Measurements from ENCODE around the gene FLRT2.

Gene FLRT2

GRCh38 chr14:85530626-85531025, 682 bp downstream of the FLRT2 start:
- H3K4me3 ChIP-seq (ENCODE audit: insufficient read depth, low read depth, low read length, poor library complexity, severe bottlenecking): no peak overlapping the region
- no peaks in the 10 kb centered on the region for H3K9me3 ChIP-seq (ENCODE audit: control insufficient read depth, low read length)
- peaks cover 6% of the 10 kb centered on the region for H3K27me3 ChIP-seq (replicated peaks; ENCODE audit: control insufficient read depth, insufficient read depth, low read length, poor library complexity, severe bottlenecking)
- no peaks in the 10 kb centered on the region for H3K36me3 ChIP-seq (ENCODE audit: control insufficient read depth, insufficient read depth, low read length)
- H3K4me1 ChIP-seq (ENCODE audit: control insufficient read depth, insufficient read depth, low read length, poor library complexity, severe bottlenecking): no peaks in the 10 kb centered on the region
- DNase-seq: no peak
- no peak overlapping the region for H3K27ac ChIP-seq (ENCODE audit: insufficient read depth, low read length, poor library complexity, severe bottlenecking)

DNA sequence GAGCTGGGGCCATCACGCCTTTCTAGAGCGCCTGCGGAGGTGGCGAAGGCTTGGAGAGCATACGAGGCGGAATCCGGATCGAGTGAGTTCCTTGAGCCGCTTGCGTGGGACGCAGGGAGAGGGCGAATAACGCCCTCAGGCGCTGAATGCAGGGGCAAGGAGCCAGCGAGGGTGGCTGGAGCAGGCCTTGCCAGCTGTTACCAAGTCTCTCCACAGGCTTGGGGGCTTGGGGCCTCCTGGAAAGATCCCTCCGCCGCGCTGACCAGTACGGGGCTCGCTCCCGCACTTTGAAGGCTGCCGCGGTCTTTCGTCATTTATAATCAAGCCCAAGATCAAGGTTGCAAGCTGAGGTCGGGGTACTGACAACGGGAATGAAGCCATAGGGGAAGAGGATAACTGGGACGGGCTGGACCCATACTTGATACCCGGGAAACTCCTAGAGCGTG, 1.2 kb downstream of the FLRT2 start:
- no peak overlapping the region for H3K4me3 ChIP-seq (ENCODE audit: insufficient read depth, low read depth, low read length, poor library complexity, severe bottlenecking)
- no peak overlapping the region for H3K27ac ChIP-seq (ENCODE audit: insufficient read depth, low read length, poor library complexity, severe bottlenecking)
- no peaks in the 10 kb centered on the region for H3K36me3 ChIP-seq (ENCODE audit: control insufficient read depth, insufficient read depth, low read length)
- no peaks in the 10 kb centered on the region for H3K4me1 ChIP-seq (ENCODE audit: control insufficient read depth, insufficient read depth, low read length, poor library complexity, severe bottlenecking)
- peaks cover 6% of the 10 kb centered on the region for H3K27me3 ChIP-seq (replicated peaks; ENCODE audit: control insufficient read depth, insufficient read depth, low read length, poor library complexity, severe bottlenecking)
- H3K9me3 ChIP-seq (ENCODE audit: control insufficient read depth, low read length): no peaks in the 10 kb centered on the region
- no peak for DNase-seq

DNA sequence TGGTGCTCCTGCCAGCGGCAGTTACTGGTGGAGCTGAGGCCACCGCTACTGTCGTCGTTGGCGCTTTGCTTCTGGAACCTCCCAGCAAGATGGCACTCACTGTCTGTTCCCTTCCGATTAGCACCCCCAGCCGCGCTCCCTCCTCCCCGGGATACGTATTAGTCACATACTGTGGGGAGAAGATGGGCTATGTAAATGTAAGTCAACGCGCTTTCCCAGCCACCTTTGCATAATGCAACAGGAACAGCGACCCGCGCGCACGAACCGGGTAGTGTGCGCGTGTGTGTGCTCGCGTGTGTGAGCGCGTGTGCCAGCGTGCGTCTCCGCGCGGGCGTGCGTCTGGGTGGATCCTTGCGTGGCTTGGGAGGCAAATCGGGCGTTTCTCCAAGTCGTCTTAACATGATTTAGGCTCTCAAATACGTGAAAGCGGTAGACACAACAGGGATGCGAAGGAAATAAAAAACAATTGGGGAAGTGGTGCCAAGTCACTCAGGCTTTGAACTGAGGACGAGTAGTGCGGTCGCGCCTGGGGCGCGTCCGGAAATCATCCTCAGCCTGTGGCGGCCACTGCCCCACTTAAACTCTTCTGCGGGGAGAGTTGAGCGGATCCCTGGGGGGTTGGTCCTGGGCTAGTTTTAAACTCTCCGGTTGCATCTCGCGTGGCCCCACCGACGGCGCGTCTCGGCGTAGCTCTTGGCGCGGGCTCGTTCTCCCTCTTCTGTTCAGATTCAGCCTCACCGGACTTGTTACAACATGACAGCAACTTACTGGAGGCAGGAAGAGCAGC, 1.8 kb downstream of the FLRT2 start:
- Histone ChIP-seq H3K4me3 (ENCODE audit: insufficient read depth, low read depth, low read length, poor library complexity, severe bottlenecking) (no peak overlapping the region), H3K27me3 (replicated peaks; ENCODE audit: control insufficient read depth, insufficient read depth, low read length, poor library complexity, severe bottlenecking) (peaks cover 6% of the 10 kb centered on the region), H3K4me1 (ENCODE audit: control insufficient read depth, insufficient read depth, low read length, poor library complexity, severe bottlenecking) (no peaks in the 10 kb centered on the region), H3K27ac (ENCODE audit: insufficient read depth, low read length, poor library complexity, severe bottlenecking) (no peak overlapping the region), H3K36me3 (ENCODE audit: control insufficient read depth, insufficient read depth, low read length) (no peaks in the 10 kb centered on the region), H3K9me3 (ENCODE audit: control insufficient read depth, low read length) (no peaks in the 10 kb centered on the region)
- DNase-seq: no peak

- Histone ChIP-seq H3K27me3 (replicated peaks; ENCODE audit: control insufficient read depth, insufficient read depth, low read length, poor library complexity, severe bottlenecking) (peaks cover 6% of the 10 kb centered on the region), H3K4me3 (ENCODE audit: insufficient read depth, low read depth, low read length, poor library complexity, severe bottlenecking) (no peak overlapping the region), H3K9me3 (ENCODE audit: control insufficient read depth, low read length) (no peaks in the 10 kb centered on the region), H3K4me1 (ENCODE audit: control insufficient read depth, insufficient read depth, low read length, poor library complexity, severe bottlenecking) (no peaks in the 10 kb centered on the region), H3K36me3 (ENCODE audit: control insufficient read depth, insufficient read depth, low read length) (no peaks in the 10 kb centered on the region), H3K27ac (ENCODE audit: insufficient read depth, low read length, poor library complexity, severe bottlenecking) (no peak overlapping the region)
- no peak for DNase-seq
These were observed 2.6 kb downstream of the FLRT2 start for GRCh38 chr14:85532374-85533022.

DNA sequence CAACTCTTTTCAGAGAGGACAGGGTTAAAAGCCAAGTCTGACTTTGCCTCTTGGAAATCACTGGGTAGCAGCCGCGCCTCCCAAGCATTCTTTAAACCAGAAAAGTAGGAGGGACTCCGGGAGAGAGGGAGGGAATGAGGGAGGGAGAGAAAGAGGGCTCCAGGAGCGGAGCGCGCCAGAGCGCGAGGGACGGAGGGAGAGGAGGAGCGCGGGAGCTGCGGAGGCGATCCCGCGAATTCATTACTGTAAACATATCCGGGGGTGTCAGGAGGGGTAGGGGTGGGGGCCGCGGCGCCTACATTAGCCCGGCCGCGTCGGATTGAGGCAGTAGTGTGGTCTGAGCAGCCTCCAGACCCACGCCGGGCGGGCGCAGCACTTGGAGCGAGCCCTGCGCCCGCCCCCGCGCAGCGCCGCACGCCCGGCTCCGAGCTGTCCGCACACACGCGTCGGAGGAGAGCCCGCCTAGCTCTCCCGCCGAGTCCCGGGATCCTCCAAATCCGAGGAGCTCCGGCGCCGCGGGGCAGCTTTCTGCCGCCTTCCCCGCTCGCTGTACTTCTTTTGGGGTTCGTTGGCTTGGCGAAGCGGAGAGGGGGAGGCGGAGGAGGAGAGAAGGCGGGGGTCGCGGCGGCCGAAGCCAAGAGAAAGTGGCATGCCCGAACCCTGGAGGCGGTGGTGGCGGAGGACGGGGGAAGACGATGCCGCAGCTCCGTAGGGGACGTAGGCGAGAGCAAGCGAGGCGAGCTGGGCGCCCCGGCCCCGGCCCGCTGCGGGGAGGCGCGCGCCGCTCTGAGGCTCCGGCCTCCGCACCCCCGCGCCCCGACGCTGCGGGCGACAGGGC, 3.3 kb downstream of the FLRT2 start:
- no peak overlapping the region for H3K27ac ChIP-seq (ENCODE audit: insufficient read depth, low read length, poor library complexity, severe bottlenecking)
- DNase-seq: no peak
- H3K27me3 ChIP-seq (replicated peaks; ENCODE audit: control insufficient read depth, insufficient read depth, low read length, poor library complexity, severe bottlenecking): peaks cover 6% of the 10 kb centered on the region
- H3K9me3 ChIP-seq (ENCODE audit: control insufficient read depth, low read length): no peaks in the 10 kb centered on the region
- H3K4me1 ChIP-seq (ENCODE audit: control insufficient read depth, insufficient read depth, low read length, poor library complexity, severe bottlenecking): no peaks in the 10 kb centered on the region
- no peak overlapping the region for H3K4me3 ChIP-seq (ENCODE audit: insufficient read depth, low read depth, low read length, poor library complexity, severe bottlenecking)
- H3K36me3 ChIP-seq (ENCODE audit: control insufficient read depth, insufficient read depth, low read length): no peaks in the 10 kb centered on the region

DNA sequence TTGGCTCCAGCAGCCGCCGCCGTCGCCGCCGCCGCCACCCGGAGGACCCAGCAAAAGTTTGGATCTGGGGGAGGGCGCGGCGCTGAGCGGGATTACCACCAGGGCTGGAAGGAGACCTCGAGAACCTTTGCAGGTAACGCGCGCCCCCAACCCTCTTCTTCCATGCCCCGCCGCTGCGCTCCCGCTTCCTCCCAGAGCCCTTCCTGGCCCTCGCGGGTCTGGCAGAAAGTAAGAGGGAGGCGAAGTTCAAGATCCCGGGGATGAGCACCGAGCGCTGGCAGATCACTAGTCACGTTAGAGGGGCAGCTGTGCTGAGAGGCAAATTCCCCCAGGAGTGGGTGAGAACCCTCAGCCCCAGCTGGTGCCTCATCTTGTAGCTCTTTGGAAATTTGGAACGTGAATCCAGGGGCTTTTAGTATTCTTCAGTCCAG, 3.9 kb downstream of the FLRT2 start:
- Histone ChIP-seq H3K4me1 (ENCODE audit: control insufficient read depth, insufficient read depth, low read length, poor library complexity, severe bottlenecking) (no peaks in the 10 kb centered on the region), H3K9me3 (ENCODE audit: control insufficient read depth, low read length) (no peaks in the 10 kb centered on the region), H3K27ac (ENCODE audit: insufficient read depth, low read length, poor library complexity, severe bottlenecking) (no peak overlapping the region), H3K36me3 (ENCODE audit: control insufficient read depth, insufficient read depth, low read length) (no peaks in the 10 kb centered on the region), H3K27me3 (replicated peaks; ENCODE audit: control insufficient read depth, insufficient read depth, low read length, poor library complexity, severe bottlenecking) (peaks cover 6% of the 10 kb centered on the region), H3K4me3 (ENCODE audit: insufficient read depth, low read depth, low read length, poor library complexity, severe bottlenecking) (no peak overlapping the region)
- DNase-seq: no peak

DNA sequence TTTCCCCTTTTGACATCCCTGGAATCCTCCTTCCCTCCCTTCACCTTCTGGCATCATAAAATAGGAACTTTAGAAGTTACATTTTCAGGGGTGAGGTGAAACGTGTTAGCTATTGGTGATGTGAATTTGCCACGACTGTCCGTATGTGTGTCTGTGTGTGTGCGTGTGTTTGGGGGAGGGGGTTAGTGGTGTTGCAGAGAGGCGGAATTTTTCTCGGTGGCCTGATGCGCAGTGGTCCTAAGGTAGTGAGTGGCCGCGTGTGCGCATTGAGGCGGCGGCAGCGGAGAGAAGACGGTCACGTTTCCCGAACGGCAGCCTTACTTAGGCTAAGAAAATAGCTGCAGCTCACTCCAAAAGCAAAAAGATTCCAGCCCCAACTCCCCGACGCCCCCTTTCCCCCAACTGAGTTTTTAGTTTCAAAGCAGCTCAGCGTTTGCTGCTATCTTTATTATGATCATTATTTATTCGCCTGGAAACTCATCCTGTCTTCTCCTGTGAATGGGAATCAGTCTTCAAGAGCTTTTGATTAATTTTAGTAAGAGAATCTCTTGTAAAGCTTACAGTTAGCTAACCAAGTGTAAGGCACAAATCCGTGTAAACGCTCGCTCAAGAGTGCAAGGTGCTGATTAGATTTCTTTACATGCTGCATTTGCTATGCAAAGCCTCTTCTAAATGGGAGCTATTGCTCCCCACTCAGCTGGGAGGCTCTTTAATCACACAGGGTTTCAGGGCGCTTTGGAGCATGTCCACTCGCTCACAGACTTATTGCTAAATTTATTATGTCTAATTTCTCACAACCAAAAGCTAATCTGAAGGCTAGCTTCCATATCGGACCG, 4.7 kb downstream of the FLRT2 start:
- Histone ChIP-seq H3K4me3 (ENCODE audit: insufficient read depth, low read depth, low read length, poor library complexity, severe bottlenecking) (no peak overlapping the region), H3K9me3 (ENCODE audit: control insufficient read depth, low read length) (no peaks in the 10 kb centered on the region), H3K36me3 (ENCODE audit: control insufficient read depth, insufficient read depth, low read length) (no peaks in the 10 kb centered on the region), H3K27me3 (replicated peaks; ENCODE audit: control insufficient read depth, insufficient read depth, low read length, poor library complexity, severe bottlenecking) (peaks cover 6% of the 10 kb centered on the region), H3K4me1 (ENCODE audit: control insufficient read depth, insufficient read depth, low read length, poor library complexity, severe bottlenecking) (no peaks in the 10 kb centered on the region), H3K27ac (ENCODE audit: insufficient read depth, low read length, poor library complexity, severe bottlenecking) (no peak overlapping the region)
- no peak for DNase-seq

GRCh38 chr14:85535321-85535720, 5.4 kb downstream of the FLRT2 start:
- Histone ChIP-seq H3K36me3 (ENCODE audit: control insufficient read depth, insufficient read depth, low read length) (no peaks in the 10 kb centered on the region), H3K27me3 (replicated peaks; ENCODE audit: control insufficient read depth, insufficient read depth, low read length, poor library complexity, severe bottlenecking) (peaks cover 6% of the 10 kb centered on the region), H3K4me3 (ENCODE audit: insufficient read depth, low read depth, low read length, poor library complexity, severe bottlenecking) (no peak overlapping the region), H3K4me1 (ENCODE audit: control insufficient read depth, insufficient read depth, low read length, poor library complexity, severe bottlenecking) (no peaks in the 10 kb centered on the region), H3K9me3 (ENCODE audit: control insufficient read depth, low read length) (no peaks in the 10 kb centered on the region), H3K27ac (ENCODE audit: insufficient read depth, low read length, poor library complexity, severe bottlenecking) (no peak overlapping the region)
- DNase-seq: no peak

- no peaks in the 10 kb centered on the region for H3K9me3 ChIP-seq (ENCODE audit: control insufficient read depth, low read length)
- H3K27me3 ChIP-seq (replicated peaks; ENCODE audit: control insufficient read depth, insufficient read depth, low read length, poor library complexity, severe bottlenecking): peaks cover 6% of the 10 kb centered on the region
- H3K4me3 ChIP-seq (ENCODE audit: insufficient read depth, low read depth, low read length, poor library complexity, severe bottlenecking): no peak overlapping the region
- DNase-seq: no peak
- no peak overlapping the region for H3K27ac ChIP-seq (ENCODE audit: insufficient read depth, low read length, poor library complexity, severe bottlenecking)
- H3K36me3 ChIP-seq (ENCODE audit: control insufficient read depth, insufficient read depth, low read length): no peaks in the 10 kb centered on the region
- no peaks in the 10 kb centered on the region for H3K4me1 ChIP-seq (ENCODE audit: control insufficient read depth, insufficient read depth, low read length, poor library complexity, severe bottlenecking)
These were observed 6.3 kb downstream of the FLRT2 start for GRCh38 chr14:85535991-85536832.
